Fibroblast of pulmonary artery (primary cell): ENCODE results near the gene CDH7.

Source experiments
- DNase-seq: peaks from one replicate; pipeline ENCODE4 v3.0.0-alpha.2; 2010; ENCODE audit warnings: low read depth
- H3K4me3 ChIP-seq: replicated peaks from 2 replicates; pipeline ENCODE4 v1.5.1; 2011; ENCODE audit warnings: low read depth, mild to moderate bottlenecking, control low read depth, low read length, moderate library complexity
- TF ChIP-seq, protein P1 (sequence below): IDR thresholded peaks from 2 replicates; pipeline ENCODE4 v1.5.1; 2011; ENCODE audit warnings: mild to moderate bottlenecking, control low read depth, low read length, inconsistent platforms; ENCODE audit errors: missing control alignments

CDH7 gene

DNA sequence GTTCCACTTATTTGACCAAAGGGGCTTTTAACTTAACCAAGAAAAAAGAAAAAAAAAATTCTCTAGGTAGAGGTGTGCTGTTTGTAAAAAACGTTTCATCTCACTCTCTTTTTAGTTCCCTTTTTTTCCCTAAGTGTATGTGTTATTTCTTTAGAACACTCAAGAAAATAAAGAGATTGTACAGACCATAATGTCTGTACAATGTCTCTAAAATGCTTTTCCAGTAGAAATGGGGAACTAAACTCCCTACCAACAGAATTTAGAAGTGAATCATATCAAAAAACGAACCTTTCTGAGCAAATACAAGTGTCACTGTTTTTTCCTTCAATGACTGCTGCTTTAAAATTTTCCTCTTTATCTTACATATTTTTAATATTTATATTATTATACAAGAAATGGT is 72.0 kb downstream of the CDH7 start:
- no peak for DNase-seq
- TF ChIP-seq, protein P1, sequence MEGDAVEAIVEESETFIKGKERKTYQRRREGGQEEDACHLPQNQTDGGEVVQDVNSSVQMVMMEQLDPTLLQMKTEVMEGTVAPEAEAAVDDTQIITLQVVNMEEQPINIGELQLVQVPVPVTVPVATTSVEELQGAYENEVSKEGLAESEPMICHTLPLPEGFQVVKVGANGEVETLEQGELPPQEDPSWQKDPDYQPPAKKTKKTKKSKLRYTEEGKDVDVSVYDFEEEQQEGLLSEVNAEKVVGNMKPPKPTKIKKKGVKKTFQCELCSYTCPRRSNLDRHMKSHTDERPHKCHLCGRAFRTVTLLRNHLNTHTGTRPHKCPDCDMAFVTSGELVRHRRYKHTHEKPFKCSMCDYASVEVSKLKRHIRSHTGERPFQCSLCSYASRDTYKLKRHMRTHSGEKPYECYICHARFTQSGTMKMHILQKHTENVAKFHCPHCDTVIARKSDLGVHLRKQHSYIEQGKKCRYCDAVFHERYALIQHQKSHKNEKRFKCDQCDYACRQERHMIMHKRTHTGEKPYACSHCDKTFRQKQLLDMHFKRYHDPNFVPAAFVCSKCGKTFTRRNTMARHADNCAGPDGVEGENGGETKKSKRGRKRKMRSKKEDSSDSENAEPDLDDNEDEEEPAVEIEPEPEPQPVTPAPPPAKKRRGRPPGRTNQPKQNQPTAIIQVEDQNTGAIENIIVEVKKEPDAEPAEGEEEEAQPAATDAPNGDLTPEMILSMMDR: no peak
- no peak overlapping the region for H3K4me3 ChIP-seq

DNA sequence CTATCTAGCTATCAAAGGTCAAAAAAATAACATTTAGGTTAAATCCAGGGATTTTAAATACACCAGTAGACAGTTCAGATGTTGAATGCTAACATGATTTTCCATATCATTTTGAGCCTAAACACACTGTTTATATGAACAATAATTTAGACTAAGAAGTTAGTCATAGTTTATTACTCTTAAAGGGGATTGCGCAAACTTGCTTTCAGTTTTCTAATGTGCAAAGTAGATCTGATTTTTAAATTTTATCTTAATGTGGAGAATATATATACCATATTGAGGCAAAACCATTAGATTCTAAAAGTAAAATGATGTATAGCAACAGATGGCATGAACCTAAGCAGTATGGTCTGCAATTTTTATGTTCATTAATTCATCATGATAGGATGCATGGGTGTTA is 76.6 kb downstream of the CDH7 start:
- no peak for DNase-seq

DNA sequence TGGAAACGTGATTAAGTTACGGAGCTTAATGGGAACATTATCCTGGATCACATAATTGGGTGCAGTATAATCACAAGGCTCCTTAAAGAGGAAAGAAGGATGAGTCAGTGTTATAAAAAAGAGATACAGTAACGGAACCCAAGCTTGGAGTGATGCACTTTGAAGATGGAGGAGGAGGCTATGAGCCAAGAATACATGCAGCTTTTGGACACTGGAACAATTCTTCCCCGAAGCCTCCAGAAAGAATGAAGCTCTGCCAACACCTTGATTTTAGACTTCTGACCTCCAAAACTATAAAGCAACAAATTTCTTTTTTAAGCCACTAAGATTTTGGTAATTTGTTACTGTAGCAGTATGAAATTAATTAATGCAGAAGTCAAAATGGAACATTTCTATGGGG is 85.1 kb downstream of the CDH7 start:
- H3K4me3 ChIP-seq: no peak overlapping the region
- DNase-seq: no peak
- TF ChIP-seq, protein P1: no peak

More for the DNA sequence above, 76.6 kb downstream of the CDH7 start:
- TF ChIP-seq, protein P1: no peak
- H3K4me3 ChIP-seq: no peak overlapping the region

DNA sequence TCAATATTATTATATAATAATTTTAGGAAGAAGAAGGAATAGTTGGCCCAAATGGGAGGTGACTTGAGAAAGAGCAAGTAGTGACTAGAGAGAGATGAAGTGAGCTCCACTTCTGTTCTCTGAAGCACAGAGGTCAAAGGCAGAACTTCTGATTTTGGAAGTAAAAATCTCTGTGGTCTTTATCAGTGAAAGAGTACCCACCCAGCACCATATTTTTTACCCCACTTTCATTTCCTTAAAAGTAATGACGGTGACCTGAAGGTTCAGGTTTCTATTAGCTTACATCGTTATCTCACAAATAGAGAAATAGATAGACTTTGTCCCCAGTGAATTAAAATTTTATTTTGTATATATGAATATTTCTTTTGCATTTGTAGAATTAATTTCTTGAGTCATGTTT is 95.3 kb downstream of the CDH7 start:
- DNase-seq: no peak
- H3K4me3 ChIP-seq: no peak overlapping the region
- TF ChIP-seq, protein P1: no peak

DNA sequence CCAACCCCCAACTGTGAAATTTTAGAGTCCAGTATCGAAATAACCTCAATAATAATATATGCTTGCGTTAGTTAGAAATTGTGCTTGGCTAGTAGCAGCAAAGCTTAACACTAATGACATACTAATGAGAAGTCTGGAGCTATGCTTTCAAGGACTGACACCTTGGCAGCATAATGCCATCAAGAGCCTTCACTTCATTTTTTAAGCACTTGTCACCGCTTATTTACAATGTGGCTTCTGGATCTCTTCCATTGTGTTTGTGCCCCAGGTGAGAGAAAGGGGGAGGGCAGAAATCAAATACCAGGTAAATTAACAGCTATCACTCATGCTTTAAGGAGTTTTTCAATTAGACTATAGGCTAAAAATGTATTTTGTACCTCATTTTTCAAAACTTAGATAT is 101.5 kb downstream of the CDH7 start:
- TF ChIP-seq, protein P1: no peak
- DNase-seq: no peak
- no peak overlapping the region for H3K4me3 ChIP-seq

DNA sequence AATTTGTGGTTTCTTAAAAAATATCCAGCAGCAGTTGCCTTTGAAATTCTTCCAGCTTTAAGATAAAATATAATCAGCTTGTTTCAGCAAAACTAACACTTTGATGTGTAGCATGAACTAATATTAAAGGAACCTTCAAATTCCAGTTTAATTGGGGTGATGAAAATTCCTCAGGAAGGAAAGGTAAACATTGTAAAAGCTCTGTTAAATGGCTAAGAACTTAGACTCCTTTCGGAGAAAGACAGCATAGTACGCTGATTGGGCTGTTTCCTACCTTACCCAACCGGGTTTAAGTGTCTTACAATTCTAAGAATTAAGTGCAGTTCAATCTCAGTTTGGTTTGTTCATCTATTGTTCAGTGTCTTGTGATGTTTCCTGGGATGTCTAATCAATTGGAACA is 108.3 kb downstream of the CDH7 start:
- DNase-seq: no peak
- TF ChIP-seq, protein P1: no peak
- no peak overlapping the region for H3K4me3 ChIP-seq

DNA sequence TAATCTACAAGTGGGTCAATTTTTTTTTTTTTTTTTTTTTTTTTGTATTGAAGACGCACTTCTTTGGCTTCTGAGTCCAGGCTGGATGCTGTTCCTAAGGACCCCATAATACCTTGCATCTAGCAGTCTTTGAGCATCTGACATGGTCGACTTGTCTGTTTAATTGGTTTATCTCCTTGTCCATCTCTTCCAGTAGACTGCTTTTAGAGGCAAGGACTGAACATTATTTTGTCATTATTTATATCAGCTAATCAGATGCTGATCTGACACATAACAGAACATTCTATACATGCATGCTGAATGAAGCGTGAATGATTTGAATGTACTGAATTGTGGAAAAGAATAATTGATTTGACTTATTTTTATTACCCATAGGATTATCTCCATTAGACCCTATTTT is 118.7 kb downstream of the CDH7 start:
- no peak overlapping the region for H3K4me3 ChIP-seq
- TF ChIP-seq, protein P1: no peak
- no peak for DNase-seq
